H9 (cell line): Measurements from ENCODE around the gene ADGRA1. TPM values are rescaled to one million over a fixed set of nuclear protein-coding genes. Genes with fewer than 3 reads are reported as not detected.

ENCODE experiments used
- DNase-seq: peaks from one replicate; pipeline ENCODE4 v3.0.0-alpha.2; 2017
- H2AFZ ChIP-seq: one replicate; pipeline ENCODE4 v1.6.1; 2013; ENCODE audit warnings: mild to moderate bottlenecking, low read length, control low read depth, moderate library complexity
- H2AK5ac ChIP-seq: 2 replicates; pipeline ENCODE4 v1.6.1; 2013; ENCODE audit warnings: low read length, control low read depth, mixed read lengths; ENCODE audit not compliant: insufficient read length
- H2BK120ac ChIP-seq: one replicate; pipeline ENCODE4 v1.6.1; 2013; ENCODE audit warnings: low read depth, mild to moderate bottlenecking, low read length, control low read depth, inconsistent platforms; ENCODE audit not compliant: poor library complexity, severe bottlenecking
- H2BK12ac ChIP-seq: 2 replicates; pipeline ENCODE4 v1.6.1; 2013; ENCODE audit warnings: low read length, control low read depth, mixed read lengths, low read depth; ENCODE audit not compliant: insufficient read length
- H2BK15ac ChIP-seq: 2 replicates; pipeline ENCODE4 v1.6.1; 2013; ENCODE audit warnings: low read depth, low read length, control low read depth
- H2BK20ac ChIP-seq: one replicate; pipeline ENCODE4 v1.6.1; 2013; ENCODE audit warnings: low read depth, mild to moderate bottlenecking, low read length, control low read depth, inconsistent platforms; ENCODE audit not compliant: poor library complexity, severe bottlenecking
- H2BK5ac ChIP-seq: 2 replicates; pipeline ENCODE4 v1.6.1; 2013; ENCODE audit warnings: low read length, control low read depth, mixed read lengths; ENCODE audit not compliant: insufficient read length
- H3K14ac ChIP-seq: 2 replicates; pipeline ENCODE4 v1.6.1; 2013; ENCODE audit warnings: low read length, control low read depth; ENCODE audit not compliant: insufficient read depth
- H3K18ac ChIP-seq: 2 replicates; pipeline ENCODE4 v1.6.1; 2013; ENCODE audit warnings: low read depth, mild to moderate bottlenecking, mixed read lengths, low read length, control low read depth; ENCODE audit not compliant: insufficient read length
- H3K23ac ChIP-seq: 2 replicates; pipeline ENCODE4 v1.6.1; 2013; ENCODE audit warnings: low read length, control low read depth, mixed read lengths, low read depth; ENCODE audit not compliant: insufficient read length
- H3K23me2 ChIP-seq: 2 replicates; pipeline ENCODE4 v1.6.1; 2013; ENCODE audit warnings: low read depth, mild to moderate bottlenecking, mixed read lengths, low read length, control low read depth; ENCODE audit not compliant: insufficient read length, poor library complexity, severe bottlenecking
- H3K27ac ChIP-seq: 2 replicates; pipeline ENCODE4 v1.5.1; 2013; ENCODE audit warnings: low read length, control low read depth, mixed read lengths, low read depth; ENCODE audit not compliant: insufficient read length
- H3K27me3 ChIP-seq: 2 replicates; pipeline ENCODE4 v1.6.1; 2013; ENCODE audit warnings: low read length, control low read depth, inconsistent platforms; ENCODE audit not compliant: insufficient read depth
- H3K4ac ChIP-seq: 2 replicates; pipeline ENCODE4 v1.6.1; 2013; ENCODE audit warnings: low read depth, mild to moderate bottlenecking, control low read depth, inconsistent platforms, low read length, moderate library complexity
- H3K4me1 ChIP-seq: 2 replicates; pipeline ENCODE4 v1.6.1; 2013; ENCODE audit warnings: low read length, control low read depth, inconsistent platforms; ENCODE audit not compliant: insufficient read depth
- H3K4me2 ChIP-seq: 2 replicates; pipeline ENCODE4 v1.6.1; 2013; ENCODE audit warnings: low read length, control low read depth, mixed read lengths; ENCODE audit not compliant: insufficient read length, insufficient read depth
- H3K56ac ChIP-seq: 2 replicates; pipeline ENCODE4 v1.6.1; 2013; ENCODE audit warnings: low read depth, mild to moderate bottlenecking, mixed read lengths, low read length, control low read depth; ENCODE audit not compliant: insufficient read length
- H3K79me1 ChIP-seq: 2 replicates; pipeline ENCODE4 v1.6.1; 2013; ENCODE audit warnings: low read depth, mild to moderate bottlenecking, moderate library complexity, low read length, control low read depth, inconsistent platforms; ENCODE audit not compliant: insufficient read depth, poor library complexity, severe bottlenecking
- H3K79me2 ChIP-seq: 2 replicates; pipeline ENCODE4 v1.6.1; 2013; ENCODE audit warnings: low read length, control low read depth, inconsistent platforms; ENCODE audit not compliant: insufficient read depth
- H3K9ac ChIP-seq: 2 replicates; pipeline ENCODE4 v1.6.1; 2013; ENCODE audit warnings: low read length, control low read depth, mixed read lengths; ENCODE audit not compliant: insufficient read length; ENCODE audit errors: extremely low read depth
- H3K9me3 ChIP-seq: one replicate; pipeline ENCODE4 v1.6.1; 2013; ENCODE audit warnings: low read depth, low read length, inconsistent platforms; ENCODE audit not compliant: control insufficient read depth
- H3T11ph ChIP-seq: one replicate; pipeline ENCODE4 v1.6.1; 2013; ENCODE audit warnings: mild to moderate bottlenecking, low read length, control low read depth, inconsistent platforms
- H4K20me1 ChIP-seq: one replicate; pipeline ENCODE4 v1.6.1; 2013; ENCODE audit not compliant: control insufficient read depth, insufficient read length, insufficient read depth
- H4K5ac ChIP-seq: 2 replicates; pipeline ENCODE4 v1.6.1; 2013; ENCODE audit warnings: low read depth, mild to moderate bottlenecking, mixed read lengths, low read length, control low read depth; ENCODE audit not compliant: insufficient read length
- H4K8ac ChIP-seq: replicated peaks from 2 replicates; pipeline ENCODE4 v1.6.1; 2013; ENCODE audit warnings: low read length, control low read depth, mixed read lengths, low read depth; ENCODE audit not compliant: insufficient read length
- H4K91ac ChIP-seq: 2 replicates; pipeline ENCODE4 v1.6.1; 2013; ENCODE audit warnings: low read depth, mild to moderate bottlenecking, moderate library complexity, mixed read lengths, low read length, control low read depth; ENCODE audit not compliant: insufficient read length
- H3K27ac Mint-ChIP-seq, 3 experiments: 2 replicates in 2 of 3; 3 replicates in 1 of 3; pipeline ENCODE4 v1.8.0; 2020 to 2021; ENCODE audit warnings: mixed read lengths in 3 of 3, mild to moderate bottlenecking in 1 of 3, moderate library complexity in 1 of 3
- H3K27me3 Mint-ChIP-seq: 2 replicates; pipeline ENCODE4 v1.8.0; 2021; ENCODE audit warnings: low read depth, mild to moderate bottlenecking, moderate library complexity, mixed read lengths
- H3K36me3 Mint-ChIP-seq, 3 experiments: 2 replicates in 2 of 3; 3 replicates in 1 of 3; pipeline ENCODE4 v1.8.0; 2020 to 2021; ENCODE audit warnings: low read depth in 3 of 3, mixed read lengths in 3 of 3; ENCODE audit not compliant: insufficient read depth in 1 of 3
- H3K4me1 Mint-ChIP-seq, 2 experiments: 2 replicates each; pipeline ENCODE4 v1.8.0; 2020; ENCODE audit warnings: mixed read lengths in 2 of 2
- H3K4me3 Mint-ChIP-seq, 2 experiments: 2 replicates in 1 of 2; 3 replicates in 1 of 2; pipeline ENCODE4 v1.8.0; 2020 to 2021; ENCODE audit warnings: mild to moderate bottlenecking in 2 of 2, mixed read lengths in 2 of 2, moderate library complexity in 1 of 2
- H3K9me3 Mint-ChIP-seq, 2 experiments: 2 replicates in 1 of 2; 3 replicates in 1 of 2; pipeline ENCODE4 v1.8.0; 2020; ENCODE audit warnings: mild to moderate bottlenecking in 2 of 2, mixed read lengths in 2 of 2, moderate library complexity in 1 of 2
- CTCF ChIP-seq: fragments of 200-600 bp; sonication (generic); conservative IDR thresholded peaks from 3 replicates; pipeline ENCODE4 v1.8.0; 2021; ENCODE audit warnings: antibody characterized with exemption, mild to moderate bottlenecking
- WGBS: extraction: QIAGEN DNeasy Blood & Tissue Kit; methylation state at CpG from one replicate; pipeline ENCODE4 v1.1.7; 2013; ENCODE audit warnings: missing lambda C conversion rate, low lambda C conversion rate, mixed read lengths; ENCODE audit not compliant: insufficient read length; ENCODE audit errors: extremely low coverage; 5-methylcytosine and 5-hydroxymethylcytosine counted together
- total RNA-seq: library from RNA; stranded (reverse); gene quantifications from 2 replicates; pipeline ENCODE4 v1.2.1, GENCODE V29; 2021

Gene ADGRA1
- total RNA-seq, 1 experiment from 2014 or later = 0.11 TPM

GRCh38 chr10:133126431-133127290 lies 38.9 kb downstream of the ADGRA1 start:
- Histone ChIP-seq H2BK20ac (no peak overlapping the region), H2BK120ac (no peak overlapping the region), H3K4me1 (no peaks in the 10 kb centered on the region), H3K27ac (no peak overlapping the region), H3T11ph (no peak overlapping the region), H4K8ac (no peak overlapping the region), H3K4ac (no peak overlapping the region), H3K23me2 (no peaks in the 10 kb centered on the region), H4K91ac (no peak overlapping the region), H2BK5ac (no peak overlapping the region), H2BK12ac (no peak overlapping the region), H2AFZ (no peak overlapping the region), H2BK15ac (no peak overlapping the region), H3K79me2 (no peaks in the 10 kb centered on the region), H4K5ac (no peak overlapping the region), H4K20me1 (no peaks in the 10 kb centered on the region), H3K9me3 (no peaks in the 10 kb centered on the region), H3K18ac (no peak overlapping the region), H3K79me1 (no peaks in the 10 kb centered on the region), H3K23ac (no peak overlapping the region), H3K27me3 (no peaks in the 10 kb centered on the region), H3K9ac (no peak overlapping the region), H3K14ac (peak overlapping the region; percentile 7; the same call in 1 of the 2 replicates), H3K4me2 (no peak overlapping the region), H3K56ac (no peak overlapping the region), H2AK5ac (no peak overlapping the region)
- no peak for TF ChIP-seq CTCF
- H3K27me3 Mint-ChIP-seq = peaks cover 8% of the 10 kb centered on the region
- no peak for DNase-seq
- peaks cover 0 to 7% of the 10 kb centered on the region in 2 experiments; a peak in 2 of 5 replicates for H3K9me3 Mint-ChIP-seq
- no CpG with 5 or more reads among the region's 57 CpGs for WGBS
- peaks cover 0 to 2% of the 10 kb centered on the region in 2 experiments; a peak in 1 of 4 replicates for H3K4me1 Mint-ChIP-seq
- no peak overlapping the region for H3K4me3 Mint-ChIP-seq
- H3K27ac Mint-ChIP-seq = no peak overlapping the region
- no peaks in the 10 kb centered on the region; a peak in 1 of 7 replicates for H3K36me3 Mint-ChIP-seq
